ENCODE results near the gene FER. TPM values are rescaled to one million over a fixed set of nuclear protein-coding genes. Genes with fewer than 3 reads are reported as not detected.

Gene FER
- total and polyA plus RNA-seq, 2 of the 8 experiments (the other 6 are each of a cell fraction or from before 2014, with no cell fraction given) = 1.3 to 15.8 TPM

GRCh38 chr5:108869066-108869465 is 121.4 kb downstream of the FER start:
- Histone ChIP-seq H4K91ac (replicated peaks; ENCODE audit: insufficient read length, low read length) (no peak overlapping the region), H4K8ac (ENCODE audit: extremely low read depth, insufficient read depth, low read length) (no peak overlapping the region), H3K4me1 (replicated peaks in 1 of 4; ENCODE audit: control insufficient read depth in 3 of 4, insufficient read depth in 4 of 4, low read length in 3 of 4) (no peaks in the 10 kb centered on the region), H2BK5ac (ENCODE audit: low read depth, low read length) (no peak overlapping the region), H2BK15ac (ENCODE audit: low read length) (no peak overlapping the region), H2BK12ac (ENCODE audit: low read depth, low read length) (no peak overlapping the region), H3K27ac (ENCODE audit: low read depth, low read length) (no peak overlapping the region), H3K79me1 (ENCODE audit: low read depth, low read length) (no peaks in the 10 kb centered on the region), H2BK120ac (replicated peaks; ENCODE audit: low read depth, low read length) (no peak overlapping the region), H3K23me2 (ENCODE audit: low read depth, low read length) (no peaks in the 10 kb centered on the region), H3K4me3 (ENCODE audit: extremely low read depth in 1 of 4, insufficient read depth in 2 of 4, low read depth in 3 of 4, low read length in 4 of 4) (no peak overlapping the region), H3K14ac (ENCODE audit: insufficient read length) (no peak overlapping the region), H3K27me3 (replicated peaks in 1 of 4; ENCODE audit: control insufficient read depth in 3 of 4, extremely low read depth in 1 of 4, insufficient read depth in 3 of 4, low read length in 3 of 4) (no peaks in the 10 kb centered on the region), H4K20me1 (replicated peaks in 1 of 2; ENCODE audit: control insufficient read depth in 1 of 2, insufficient read depth in 2 of 2, low read length in 2 of 2) (no peaks in the 10 kb centered on the region), H2AFZ (ENCODE audit: low read length) (no peak overlapping the region), H3K79me2 (ENCODE audit: control insufficient read depth in 1 of 2, insufficient read depth in 2 of 2, low read length in 2 of 2) (no peaks in the 10 kb centered on the region), H3K23ac (ENCODE audit: insufficient read length) (no peak overlapping the region), H3K36me3 (ENCODE audit: control insufficient read depth in 2 of 4, insufficient read depth in 4 of 4, low read length in 3 of 4) (no peaks in the 10 kb centered on the region), H4K5ac (ENCODE audit: insufficient read length, low read depth, low read length) (no peak overlapping the region), H3K56ac (replicated peaks; ENCODE audit: insufficient read length, low read depth, low read length) (no peak overlapping the region), H2AK5ac (ENCODE audit: low read depth, low read length) (no peak overlapping the region), H3K4ac (replicated peaks; ENCODE audit: insufficient read length, low read depth, low read length) (no peak overlapping the region), H3K4me2 (ENCODE audit: insufficient read depth in 1 of 2, low read depth in 2 of 2, low read length in 2 of 2) (no peak overlapping the region), H3K9ac (replicated peaks in 1 of 4; ENCODE audit: extremely low read depth in 1 of 4, low read depth in 3 of 4, low read length in 3 of 4) (no peak overlapping the region), H3K9me3 (ENCODE audit: insufficient read depth in 2 of 2, low read depth in 1 of 2, low read length in 1 of 2) (no peaks in the 10 kb centered on the region), H2BK20ac (ENCODE audit: low read length) (no peak overlapping the region), H3K18ac (ENCODE audit: extremely low read depth, low read length) (no peak overlapping the region)
- 100% methylated on average over 1 of the region's 1 CpG; no CpG with 5 or more reads in 1 of the 2 experiments for WGBS, 2 experiments (ENCODE audit: extremely low coverage in 1 of 2, insufficient coverage in 1 of 2, insufficient read length in 1 of 2, insufficient replicate concordance in 2 of 2, low coverage in 1 of 2, low lambda C conversion rate in 2 of 2, missing lambda C conversion rate in 1 of 2)
- ChIA-PET CTCF (ENCODE audit: partially characterized antibody) (no interaction called here), POLR2A (ENCODE audit: partially characterized antibody) (no interaction called here)
- no peak for DNase-seq (ENCODE audit: low read depth in 1 of 2, low spot score in 2 of 2)
- no peak for FAIRE-seq
- TF ChIP-seq KDM1A (IDR thresholded peaks at IDR 0.05; ENCODE audit: borderline replicate concordance, low read length) (no peak), KDM5A (IDR thresholded peaks at IDR 0.05; ENCODE audit: low read length) (no peak), CREB1 (IDR thresholded peaks at IDR 0.05) (no peak), TCF12 (IDR thresholded peaks at IDR 0.05; ENCODE audit: low read depth, low read length) (no peak), TBP (IDR thresholded peaks at IDR 0.05; ENCODE audit: low read depth, low read length) (no peak), YY1 (IDR thresholded peaks at IDR 0.05; ENCODE audit: low read depth, low read length) (no peak), TAF1 (IDR thresholded peaks at IDR 0.05; ENCODE audit: low read depth, low read length) (no peak), ATF3 (IDR thresholded peaks at IDR 0.05; ENCODE audit: insufficient read depth, low read depth, low read length) (no peak), NRF1 (IDR thresholded peaks at IDR 0.05; ENCODE audit: low read depth, low read length) (no peak), HDAC2 (IDR thresholded peaks at IDR 0.05; ENCODE audit: borderline replicate concordance in 1 of 2, low read depth in 2 of 2, low read length in 2 of 2) (no peak), BACH1 (IDR thresholded peaks at IDR 0.05; ENCODE audit: low read length) (no peak), ATF2 (IDR thresholded peaks at IDR 0.05; ENCODE audit: low read length) (no peak), TEAD4 (IDR thresholded peaks at IDR 0.05; ENCODE audit: low read depth, low read length) (no peak), EGR1 (IDR thresholded peaks at IDR 0.05; ENCODE audit: borderline replicate concordance, low read depth, low read length) (no peak)
